Lower lobe of right lung (tissue), 2 donors: ENCODE results near the gene ITSN1. TPM values are rescaled to one million over a fixed set of nuclear protein-coding genes. Genes with fewer than 3 reads are reported as not detected.

Experiments
- ATAC-seq, 2 donors: fragments of 200-7000 bp; cut with Tn5 transposase; one replicate each; pipeline ENCODE4 v1.9.1; 2020 to 2022; ENCODE audit warnings: mild to moderate bottlenecking in 2 of 2, moderate library complexity in 2 of 2
- DNase-seq: peaks from one replicate; pipeline ENCODE4 v3.0.0-alpha.2; 2020
- H3K27ac ChIP-seq: fragments of 200-600 bp; one replicate; pipeline ENCODE4 v1.8.0; 2022
- H3K27me3 ChIP-seq: fragments of 200-600 bp; one replicate; pipeline ENCODE4 v1.8.0; 2022; ENCODE audit warnings: low read depth
- H3K36me3 ChIP-seq: fragments of 200-600 bp; one replicate; pipeline ENCODE4 v1.8.0; 2022; ENCODE audit warnings: mild to moderate bottlenecking
- H3K4me1 ChIP-seq: fragments of 200-600 bp; one replicate; pipeline ENCODE4 v1.8.0; 2022
- H3K4me3 ChIP-seq: fragments of 200-600 bp; one replicate; pipeline ENCODE4 v1.8.0; 2022; ENCODE audit warnings: mild to moderate bottlenecking
- H3K9me3 ChIP-seq: fragments of 200-600 bp; one replicate; pipeline ENCODE4 v1.8.0; 2022
- intact Hi-C: fragments of 100-400 bp; cut with DNase I; formaldehyde crosslinking; loops from one replicate; pipeline ENCODE4 v1.11.0; 2022
- total RNA-seq: library from RNA; stranded (reverse); fragmentation: NEBNext Ultra II Directional; extraction: Animal tissue kit (Norgen Biotek cat#: 25700); gene quantifications from one replicate; pipeline ENCODE4 v1.2.1, GENCODE V29; 2021
- TF ChIP-seq, protein P1 (sequence below): fragments of 200-600 bp; IDR thresholded peaks from one replicate; pipeline ENCODE4 v1.8.0; 2022; ENCODE audit warnings: antibody characterized with exemption, mild to moderate bottlenecking
- donor health status: DM: no; HTN: yes; CAD: no; lungs with severe emphysema.

ITSN1 gene
- total RNA-seq, 1 donor from 2014 or later = 31.4 TPM

DNA sequence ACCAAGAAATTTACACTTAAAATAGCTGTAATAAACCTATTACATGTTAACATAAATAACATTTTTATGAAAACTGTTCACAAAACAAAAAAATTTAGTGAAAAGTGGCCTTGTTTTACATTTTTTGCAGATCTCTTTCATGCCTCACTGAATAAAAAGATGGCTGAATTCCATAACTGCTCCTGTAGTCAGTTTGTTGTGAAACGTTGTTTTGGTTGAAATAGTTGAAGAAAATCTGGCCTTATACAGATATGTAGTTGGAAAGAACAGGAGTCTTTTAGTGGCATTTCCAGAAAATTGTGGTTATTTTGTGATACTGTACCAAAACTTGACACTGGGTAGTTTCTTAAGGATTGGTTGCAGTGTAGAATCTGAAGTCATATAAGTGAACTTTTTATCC lies 18.1 kb downstream of the ITSN1 start:
- no peak for ATAC-seq
- Histone ChIP-seq H3K36me3 (no peaks in the 10 kb centered on the region), H3K27ac (peak overlapping the region; percentile 32), H3K9me3 (no peaks in the 10 kb centered on the region), H3K4me1 (peaks cover 35% of the 10 kb centered on the region), H3K4me3 (no peak overlapping the region), H3K27me3 (no peaks in the 10 kb centered on the region)
- DNase-seq = no peak
- TF ChIP-seq, protein P1, sequence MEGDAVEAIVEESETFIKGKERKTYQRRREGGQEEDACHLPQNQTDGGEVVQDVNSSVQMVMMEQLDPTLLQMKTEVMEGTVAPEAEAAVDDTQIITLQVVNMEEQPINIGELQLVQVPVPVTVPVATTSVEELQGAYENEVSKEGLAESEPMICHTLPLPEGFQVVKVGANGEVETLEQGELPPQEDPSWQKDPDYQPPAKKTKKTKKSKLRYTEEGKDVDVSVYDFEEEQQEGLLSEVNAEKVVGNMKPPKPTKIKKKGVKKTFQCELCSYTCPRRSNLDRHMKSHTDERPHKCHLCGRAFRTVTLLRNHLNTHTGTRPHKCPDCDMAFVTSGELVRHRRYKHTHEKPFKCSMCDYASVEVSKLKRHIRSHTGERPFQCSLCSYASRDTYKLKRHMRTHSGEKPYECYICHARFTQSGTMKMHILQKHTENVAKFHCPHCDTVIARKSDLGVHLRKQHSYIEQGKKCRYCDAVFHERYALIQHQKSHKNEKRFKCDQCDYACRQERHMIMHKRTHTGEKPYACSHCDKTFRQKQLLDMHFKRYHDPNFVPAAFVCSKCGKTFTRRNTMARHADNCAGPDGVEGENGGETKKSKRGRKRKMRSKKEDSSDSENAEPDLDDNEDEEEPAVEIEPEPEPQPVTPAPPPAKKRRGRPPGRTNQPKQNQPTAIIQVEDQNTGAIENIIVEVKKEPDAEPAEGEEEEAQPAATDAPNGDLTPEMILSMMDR = no peak
- intact Hi-C loops = no loop called here

DNA sequence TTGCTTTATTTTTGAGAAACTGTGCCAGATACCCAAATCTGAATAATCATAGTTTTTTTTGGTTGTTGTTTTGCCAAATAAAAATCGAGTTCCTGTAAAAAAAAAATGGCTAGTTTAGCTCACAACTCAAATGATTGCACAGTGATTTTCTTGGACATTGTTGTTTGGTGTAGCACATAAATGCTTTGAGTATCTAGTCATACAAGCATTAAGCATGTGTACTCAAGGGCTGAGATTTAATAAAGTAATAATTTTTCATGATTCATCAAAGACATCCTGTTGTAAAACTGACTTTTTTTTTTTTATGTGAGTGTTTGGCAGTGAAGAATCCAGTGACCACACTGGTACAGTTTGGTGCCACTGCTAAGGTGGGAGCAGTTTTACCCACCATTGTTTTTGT lies 18.8 kb downstream of the ITSN1 start:
- intact Hi-C loops = no loop called here
- DNase-seq (no peak), ATAC-seq (no peak)
- TF ChIP-seq, protein P1 = no peak
- H3K36me3 ChIP-seq = no peaks in the 10 kb centered on the region
- no peaks in the 10 kb centered on the region for H3K27me3 ChIP-seq
- no peaks in the 10 kb centered on the region for H3K9me3 ChIP-seq
- peaks cover 29% of the 10 kb centered on the region for H3K4me1 ChIP-seq
- H3K27ac ChIP-seq = no peak overlapping the region
- H3K4me3 ChIP-seq = no peak overlapping the region

DNA sequence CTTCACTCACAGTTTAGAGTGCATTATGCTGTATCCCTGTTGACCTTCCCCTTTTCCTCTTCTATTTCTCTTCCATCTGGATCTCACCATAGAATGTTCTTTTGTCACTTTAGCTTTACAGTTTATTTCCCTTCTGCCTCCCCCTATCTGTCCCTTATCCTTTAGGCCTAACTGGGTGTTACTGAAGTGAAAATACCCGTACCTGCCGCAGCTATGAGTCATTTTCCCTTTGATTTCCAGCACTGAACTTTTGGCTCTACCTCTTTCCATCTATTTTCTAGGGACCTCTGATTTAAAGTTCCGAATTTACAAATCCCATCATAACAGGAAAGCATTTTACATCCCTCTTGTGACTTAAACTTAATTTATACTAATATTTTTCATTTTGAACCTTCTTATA lies 19.7 kb downstream of the ITSN1 start:
- Histone ChIP-seq H3K27me3 (no peaks in the 10 kb centered on the region), H3K27ac (no peak overlapping the region), H3K4me3 (no peak overlapping the region), H3K4me1 (peaks cover 21% of the 10 kb centered on the region), H3K36me3 (no peaks in the 10 kb centered on the region), H3K9me3 (no peaks in the 10 kb centered on the region)
- ATAC-seq = no peak
- TF ChIP-seq, protein P1 = no peak
- intact Hi-C loops = no loop called here
- DNase-seq = no peak

DNA sequence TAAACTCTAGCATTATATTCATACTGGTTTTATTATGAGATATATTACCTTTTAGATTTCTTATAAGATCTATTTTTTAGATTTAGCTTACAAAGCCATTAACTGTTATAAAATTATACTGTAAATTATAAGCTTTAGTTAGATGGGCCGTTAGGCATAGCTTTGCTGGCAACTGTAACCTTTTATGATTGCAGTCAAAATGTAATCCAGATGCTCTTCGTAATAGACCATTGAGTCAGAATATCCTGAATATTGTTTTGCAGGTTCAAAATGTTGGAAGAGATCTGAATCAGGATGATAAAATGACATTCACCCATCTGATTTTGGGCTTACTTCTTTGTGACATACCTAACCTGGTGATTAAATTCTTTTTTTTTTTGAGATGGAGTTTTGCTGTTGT lies 20.9 kb downstream of the ITSN1 start:
- no peaks in the 10 kb centered on the region for H3K36me3 ChIP-seq
- H3K27me3 ChIP-seq = no peaks in the 10 kb centered on the region
- TF ChIP-seq, protein P1 = no peak
- intact Hi-C loops = no loop called here
- ATAC-seq (no peak), DNase-seq (no peak)
- no peaks in the 10 kb centered on the region for H3K9me3 ChIP-seq
- peaks cover 15% of the 10 kb centered on the region for H3K4me1 ChIP-seq
- H3K4me3 ChIP-seq = no peak overlapping the region
- no peak overlapping the region for H3K27ac ChIP-seq

DNA sequence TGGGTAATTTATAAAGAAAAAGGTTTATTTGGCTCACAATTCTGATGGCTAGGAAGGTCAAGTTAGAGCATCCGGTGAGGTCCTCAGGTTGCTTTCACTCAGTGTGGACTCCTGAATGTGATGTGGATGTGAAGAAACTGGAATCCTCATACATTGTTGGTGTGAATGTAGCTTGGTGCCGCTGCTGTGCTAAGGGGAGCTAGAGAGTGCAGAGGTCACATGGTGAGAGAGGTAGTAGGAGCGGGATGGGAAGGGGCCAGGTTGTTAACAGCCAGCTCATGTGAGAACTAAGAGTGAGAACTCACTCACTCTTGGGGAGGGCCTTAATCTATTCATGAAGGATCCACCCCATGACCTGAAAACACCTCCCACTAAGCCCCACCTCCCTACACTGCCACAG lies 21.8 kb downstream of the ITSN1 start:
- intact Hi-C loops = no loop called here
- no peak overlapping the region for H3K4me3 ChIP-seq
- H3K9me3 ChIP-seq = no peaks in the 10 kb centered on the region
- no peaks in the 10 kb centered on the region for H3K27me3 ChIP-seq
- H3K4me1 ChIP-seq = peaks cover 9% of the 10 kb centered on the region
- no peak for ATAC-seq
- TF ChIP-seq, protein P1 = no peak
- no peak for DNase-seq
- no peaks in the 10 kb centered on the region for H3K36me3 ChIP-seq
- H3K27ac ChIP-seq = no peak overlapping the region

DNA sequence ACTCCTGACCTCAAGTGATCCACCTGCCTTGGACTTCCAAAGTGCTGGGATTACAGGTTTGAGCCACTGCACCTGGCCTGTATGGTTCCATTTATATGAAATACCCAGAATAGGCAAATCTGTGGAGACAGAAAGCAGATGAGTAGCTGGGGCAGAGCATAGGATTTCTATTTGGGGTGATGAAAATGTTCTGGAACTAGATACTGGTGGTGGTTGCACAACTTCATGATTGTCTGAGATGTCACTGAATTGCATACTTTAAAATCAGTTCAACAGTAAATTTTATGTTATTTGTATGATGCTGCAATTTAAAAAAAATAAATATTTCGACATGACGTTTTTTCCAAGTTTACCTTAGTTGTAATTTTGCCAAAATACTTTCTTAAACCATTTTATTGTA lies 23.9 kb downstream of the ITSN1 start:
- TF ChIP-seq, protein P1 = no peak
- no peak for ATAC-seq
- intact Hi-C loops = no loop called here

More for the DNA sequence above, 23.9 kb downstream of the ITSN1 start:
- DNase-seq = no peak
- Histone ChIP-seq H3K4me3 (no peak overlapping the region), H3K27me3 (no peaks in the 10 kb centered on the region), H3K9me3 (no peaks in the 10 kb centered on the region), H3K36me3 (no peaks in the 10 kb centered on the region), H3K27ac (no peak overlapping the region), H3K4me1 (peaks cover 9% of the 10 kb centered on the region)
